Progenitor cell of endocrine pancreas (in vitro differentiated cells): ENCODE results near the gene SERPINA10. TPM values are rescaled to one million over a fixed set of nuclear protein-coding genes. Genes with fewer than 3 reads are reported as not detected.

ENCODE experiments used
- DNase-seq: peaks from one replicate; pipeline ENCODE4 v3.0.0; 2021; ENCODE audit warnings: low spot score; ENCODE audit not compliant: unreplicated experiment
- H3K27ac Mint-ChIP-seq: 2 replicates; pipeline ENCODE4 v1.8.0; 2021; ENCODE audit warnings: mild to moderate bottlenecking, moderate library complexity, mixed read lengths
- H3K27me3 Mint-ChIP-seq: 2 replicates; pipeline ENCODE4 v1.8.0; 2021; ENCODE audit warnings: mixed read lengths
- H3K36me3 Mint-ChIP-seq: 2 replicates; pipeline ENCODE4 v1.8.0; 2022; ENCODE audit warnings: mixed read lengths; ENCODE audit not compliant: insufficient read depth
- H3K4me1 Mint-ChIP-seq: 2 replicates; pipeline ENCODE4 v1.8.0; 2021; ENCODE audit warnings: low read depth, mixed read lengths
- H3K4me3 Mint-ChIP-seq: 2 replicates; pipeline ENCODE4 v1.8.0; 2021; ENCODE audit warnings: low read depth, mild to moderate bottlenecking, moderate library complexity, mixed read lengths
- H3K9me3 Mint-ChIP-seq: 2 replicates; pipeline ENCODE4 v1.8.0; 2021; ENCODE audit warnings: low read depth, mixed read lengths
- total RNA-seq: library from RNA; stranded (reverse); gene quantifications from 2 replicates; pipeline ENCODE4 v1.2.1, GENCODE V29; 2021
- TF ChIP-seq, protein P1 (sequence below): fragments of 200-600 bp; sonication (generic); IDR thresholded peaks from one replicate; pipeline ENCODE4 v1.5.0; 2021; ENCODE audit warnings: antibody characterized with exemption, mild to moderate bottlenecking; ENCODE audit not compliant: unreplicated experiment

Gene SERPINA10
- total RNA-seq, 1 donor from 2014 or later = 2.6 TPM

GRCh38 chr14:94331462-94331861, 38.4 kb upstream of the SERPINA10 start:
- no peak for DNase-seq
- no peak overlapping the region for H3K4me3 Mint-ChIP-seq
- TF ChIP-seq, protein P1, sequence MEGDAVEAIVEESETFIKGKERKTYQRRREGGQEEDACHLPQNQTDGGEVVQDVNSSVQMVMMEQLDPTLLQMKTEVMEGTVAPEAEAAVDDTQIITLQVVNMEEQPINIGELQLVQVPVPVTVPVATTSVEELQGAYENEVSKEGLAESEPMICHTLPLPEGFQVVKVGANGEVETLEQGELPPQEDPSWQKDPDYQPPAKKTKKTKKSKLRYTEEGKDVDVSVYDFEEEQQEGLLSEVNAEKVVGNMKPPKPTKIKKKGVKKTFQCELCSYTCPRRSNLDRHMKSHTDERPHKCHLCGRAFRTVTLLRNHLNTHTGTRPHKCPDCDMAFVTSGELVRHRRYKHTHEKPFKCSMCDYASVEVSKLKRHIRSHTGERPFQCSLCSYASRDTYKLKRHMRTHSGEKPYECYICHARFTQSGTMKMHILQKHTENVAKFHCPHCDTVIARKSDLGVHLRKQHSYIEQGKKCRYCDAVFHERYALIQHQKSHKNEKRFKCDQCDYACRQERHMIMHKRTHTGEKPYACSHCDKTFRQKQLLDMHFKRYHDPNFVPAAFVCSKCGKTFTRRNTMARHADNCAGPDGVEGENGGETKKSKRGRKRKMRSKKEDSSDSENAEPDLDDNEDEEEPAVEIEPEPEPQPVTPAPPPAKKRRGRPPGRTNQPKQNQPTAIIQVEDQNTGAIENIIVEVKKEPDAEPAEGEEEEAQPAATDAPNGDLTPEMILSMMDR = no peak
- H3K4me1 Mint-ChIP-seq = no peaks in the 10 kb centered on the region
- H3K27me3 Mint-ChIP-seq = no peaks in the 10 kb centered on the region
- H3K27ac Mint-ChIP-seq = no peak overlapping the region
- peaks cover 6% of the 10 kb centered on the region for H3K9me3 Mint-ChIP-seq
- H3K36me3 Mint-ChIP-seq = no peaks in the 10 kb centered on the region

DNA sequence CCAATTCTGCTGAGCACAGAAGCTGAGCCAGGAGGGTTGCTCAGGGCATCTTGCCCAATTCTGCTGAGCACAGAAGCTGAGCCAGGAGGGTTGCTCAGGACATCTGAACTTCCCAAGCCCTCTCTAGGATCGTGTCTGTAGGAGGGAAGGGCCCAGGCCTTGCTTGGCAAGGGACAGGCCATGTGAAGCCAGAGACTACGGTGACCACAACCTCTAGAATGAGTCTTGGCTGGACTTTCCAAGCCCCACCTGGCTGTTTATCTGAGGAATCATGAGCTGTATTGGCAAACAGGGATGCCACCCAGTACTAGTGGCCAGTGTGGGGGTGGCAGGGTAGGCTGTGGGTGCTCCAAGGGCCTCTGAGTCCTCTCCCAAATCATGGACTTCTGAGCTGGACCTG, 37.8 kb upstream of the SERPINA10 start:
- Mint-ChIP-seq H3K9me3 (peaks cover 3% of the 10 kb centered on the region), H3K4me1 (no peaks in the 10 kb centered on the region), H3K27ac (no peak overlapping the region), H3K4me3 (no peak overlapping the region), H3K36me3 (no peaks in the 10 kb centered on the region), H3K27me3 (no peaks in the 10 kb centered on the region)
- TF ChIP-seq, protein P1 = no peak
- no peak for DNase-seq

- no peak for DNase-seq
- H3K4me3 Mint-ChIP-seq = no peak overlapping the region
- H3K9me3 Mint-ChIP-seq = peaks cover 3% of the 10 kb centered on the region
- H3K4me1 Mint-ChIP-seq = no peaks in the 10 kb centered on the region
- no peak overlapping the region for H3K27ac Mint-ChIP-seq
- no peaks in the 10 kb centered on the region for H3K36me3 Mint-ChIP-seq
- H3K27me3 Mint-ChIP-seq = no peaks in the 10 kb centered on the region
- TF ChIP-seq, protein P1 = no peak
Measured at GRCh38 chr14:94330432-94330831, 37.4 kb upstream of the SERPINA10 start.

DNA sequence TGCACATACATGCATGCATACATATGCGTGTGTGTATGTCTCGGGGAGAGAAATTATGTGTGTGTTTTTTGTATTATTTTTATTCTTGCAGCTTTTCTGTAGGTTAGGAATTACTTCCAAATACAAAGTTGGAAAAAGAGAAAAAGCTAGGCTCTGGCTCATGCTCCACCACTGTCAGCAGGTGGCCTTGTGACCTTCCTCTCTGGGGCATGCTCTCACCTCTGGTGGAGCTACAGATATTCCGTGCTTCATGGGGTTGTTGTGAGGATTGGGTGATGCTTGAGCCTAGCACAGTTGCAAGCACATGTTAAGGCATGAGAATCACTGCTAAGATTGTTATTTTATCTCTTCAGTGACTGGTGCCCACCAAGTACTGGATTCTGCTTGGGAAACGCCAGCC, 36.8 kb upstream of the SERPINA10 start:
- no peak overlapping the region for H3K27ac Mint-ChIP-seq
- H3K36me3 Mint-ChIP-seq = no peaks in the 10 kb centered on the region
- TF ChIP-seq, protein P1 = no peak

GRCh38 chr14:94328196-94328595, 35.1 kb upstream of the SERPINA10 start:
- no peak overlapping the region for H3K4me3 Mint-ChIP-seq
- TF ChIP-seq, protein P1 = no peak
- H3K9me3 Mint-ChIP-seq = peaks cover 3% of the 10 kb centered on the region
- no peak for DNase-seq
- no peaks in the 10 kb centered on the region for H3K27me3 Mint-ChIP-seq
- no peak overlapping the region for H3K27ac Mint-ChIP-seq
- H3K36me3 Mint-ChIP-seq = no peaks in the 10 kb centered on the region
- H3K4me1 Mint-ChIP-seq = peaks cover 5% of the 10 kb centered on the region

More for the DNA sequence above, 36.8 kb upstream of the SERPINA10 start:
- no peak for DNase-seq
- H3K9me3 Mint-ChIP-seq = peaks cover 3% of the 10 kb centered on the region
- H3K4me1 Mint-ChIP-seq = no peaks in the 10 kb centered on the region
- H3K27me3 Mint-ChIP-seq = no peaks in the 10 kb centered on the region
- no peak overlapping the region for H3K4me3 Mint-ChIP-seq
